H1 (cell line): Measurements from ENCODE around the gene OR4D11. TPM values are rescaled to one million over a fixed set of nuclear protein-coding genes. Genes with fewer than 3 reads are reported as not detected.
"Not testable (repeated sequence)": the region's sequence is repeated elsewhere in the genome, so short reads cannot be mapped to it uniquely, and the experiment has no call there.

Experiments used
- CTCF ChIA-PET: fragments of 300-600 bp; sonication (Branson Sonifier 250); formaldehyde crosslinking; loops from one replicate; lab custom pipeline; 2021; ENCODE audit not compliant: partially characterized antibody; lab: Charles Lee
- POLR2A ChIA-PET: fragments of 300-600 bp; sonication (Branson Sonifier 250); formaldehyde crosslinking; loops from one replicate; lab custom pipeline; 2021; ENCODE audit warnings: inconsistent platforms; ENCODE audit not compliant: partially characterized antibody; lab: Charles Lee
- DNase-seq, 2 experiments: peaks; one replicate each; pipeline versions ENCODE4 v3.0.0 to v3.0.0-alpha.2; 2010 to 2022; ENCODE audit warnings: low spot score in 2 of 2, low read depth in 1 of 2, mixed read lengths in 1 of 2
- FAIRE-seq: peaks from 2 replicates; lab custom pipeline; 2011; peaks lifted over from hg19 to GRCh38; lab: Jason Lieb, UNC
- H2AFZ ChIP-seq: 2 replicates; pipeline ENCODE4 v1.8.1; 2012; ENCODE audit warnings: low read length, inconsistent platforms
- H2AK5ac ChIP-seq: 2 replicates; pipeline ENCODE4 v1.6.1; 2013; ENCODE audit warnings: low read depth, low read length
- H2BK120ac ChIP-seq: replicated peaks from 2 replicates; pipeline ENCODE3; 2013; ENCODE audit warnings: low read depth, low read length, inconsistent platforms
- H2BK12ac ChIP-seq: 2 replicates; pipeline ENCODE4 v1.6.1; 2013; ENCODE audit warnings: low read depth, low read length
- H2BK15ac ChIP-seq: 2 replicates; pipeline ENCODE4 v1.6.1; 2013; ENCODE audit warnings: low read length
- H2BK20ac ChIP-seq: 2 replicates; pipeline ENCODE4 v1.6.1; 2013; ENCODE audit warnings: low read length
- H2BK5ac ChIP-seq: 2 replicates; pipeline ENCODE4 v1.6.1; 2013; ENCODE audit warnings: low read depth, low read length
- H3K14ac ChIP-seq: 2 replicates; pipeline ENCODE4 v1.6.1; 2013; ENCODE audit warnings: inconsistent platforms; ENCODE audit not compliant: insufficient read length
- H3K18ac ChIP-seq: 2 replicates; pipeline ENCODE4 v1.6.1; 2013; ENCODE audit warnings: low read length; ENCODE audit errors: extremely low read depth
- H3K23ac ChIP-seq: 2 replicates; pipeline ENCODE4 v1.6.1; 2013; ENCODE audit warnings: inconsistent platforms; ENCODE audit not compliant: insufficient read length
- H3K23me2 ChIP-seq: 2 replicates; pipeline ENCODE4 v1.6.1; 2013; ENCODE audit warnings: low read depth, low read length
- H3K27ac ChIP-seq: 2 replicates; pipeline ENCODE4 v1.6.1; 2011; ENCODE audit warnings: low read depth, low read length, inconsistent platforms
- H3K27me3 ChIP-seq, 4 experiments: replicated peaks in 1 of 4; 1 replicate in 1 of 4; 2 replicates in 3 of 4; pipeline versions ENCODE4 v1.6.1 to v1.8.1; 2011 to 2013; ENCODE audit warnings: low read length in 3 of 4, mild to moderate bottlenecking in 3 of 4, inconsistent platforms in 2 of 4, mixed read lengths in 2 of 4, moderate library complexity in 1 of 4; ENCODE audit not compliant: control insufficient read depth in 3 of 4, insufficient read depth in 3 of 4; ENCODE audit errors: extremely low read depth in 1 of 4
- H3K36me3 ChIP-seq, 4 experiments: 2 replicates each; pipeline versions ENCODE4 v1.6.1 to v1.8.1; 2011 to 2013; ENCODE audit warnings: mild to moderate bottlenecking in 4 of 4, low read length in 3 of 4, moderate library complexity in 2 of 4, control low read depth in 1 of 4, inconsistent platforms in 1 of 4; ENCODE audit not compliant: insufficient read depth in 4 of 4, control insufficient read depth in 2 of 4
- H3K4ac ChIP-seq: replicated peaks from 2 replicates; pipeline ENCODE3; 2013; ENCODE audit warnings: low read length, low read depth, mixed read lengths, inconsistent platforms; ENCODE audit not compliant: insufficient read length
- H3K4me1 ChIP-seq, 4 experiments: replicated peaks in 1 of 4; 1 replicate in 1 of 4; 2 replicates in 3 of 4; pipeline versions ENCODE4 v1.6.1 to v1.8.1; 2011 to 2013; ENCODE audit warnings: low read length in 3 of 4, inconsistent platforms in 2 of 4, mixed read lengths in 1 of 4; ENCODE audit not compliant: insufficient read depth in 4 of 4, control insufficient read depth in 3 of 4
- H3K4me2 ChIP-seq, 2 experiments: 2 replicates each; pipeline versions ENCODE4 v1.6.1 to v1.8.1; 2011 to 2013; ENCODE audit warnings: low read depth in 2 of 2, low read length in 2 of 2, control low read depth in 1 of 2, inconsistent platforms in 1 of 2, mild to moderate bottlenecking in 1 of 2; ENCODE audit not compliant: insufficient read depth in 1 of 2
- H3K4me3 ChIP-seq, 4 experiments: fragments of 200-600, 300-600 bp in 1 of 4; sonication (generic), shearing (Covaris generic), sonication (Bioruptor Twin) in 1 of 4; 2 replicates each; pipeline versions ENCODE4 v1.5.1 to v1.8.1; 2011 to 2016; ENCODE audit warnings: low read length in 4 of 4, low read depth in 3 of 4, control low read depth in 2 of 4, inconsistent platforms in 2 of 4, mild to moderate bottlenecking in 2 of 4, mixed read lengths in 1 of 4, moderate library complexity in 1 of 4; ENCODE audit not compliant: insufficient read depth in 2 of 4; ENCODE audit errors: extremely low read depth in 1 of 4
- H3K56ac ChIP-seq: replicated peaks from 2 replicates; pipeline ENCODE3; 2013; ENCODE audit warnings: low read depth, mild to moderate bottlenecking, mixed read lengths, low read length, inconsistent platforms; ENCODE audit not compliant: insufficient read length
- H3K79me1 ChIP-seq: 2 replicates; pipeline ENCODE4 v1.6.1; 2013; ENCODE audit warnings: low read depth, low read length, control low read depth
- H3K79me2 ChIP-seq, 2 experiments: 2 replicates each; pipeline versions ENCODE4 v1.6.1 to v1.8.1; 2012 to 2013; ENCODE audit warnings: low read length in 2 of 2, mild to moderate bottlenecking in 2 of 2, inconsistent platforms in 1 of 2; ENCODE audit not compliant: insufficient read depth in 2 of 2, control insufficient read depth in 1 of 2
- H3K9ac ChIP-seq, 4 experiments: replicated peaks in 1 of 4; 1 replicate in 1 of 4; 2 replicates in 3 of 4; pipeline versions ENCODE4 v1.6.1 to v1.8.1; 2011 to 2013; ENCODE audit warnings: low read depth in 3 of 4, low read length in 3 of 4, control low read depth in 2 of 4, mild to moderate bottlenecking in 2 of 4, moderate library complexity in 2 of 4, inconsistent platforms in 1 of 4; ENCODE audit errors: extremely low read depth in 1 of 4
- H3K9me3 ChIP-seq, 2 experiments: 2 replicates each; pipeline versions ENCODE4 v1.6.1 to v1.8.1; 2012 to 2013; ENCODE audit warnings: mild to moderate bottlenecking in 2 of 2, moderate library complexity in 2 of 2, control low read depth in 1 of 2, inconsistent platforms in 1 of 2, low read depth in 1 of 2, low read length in 1 of 2, mixed read lengths in 1 of 2; ENCODE audit not compliant: insufficient read depth in 2 of 2
- H4K20me1 ChIP-seq, 2 experiments: replicated peaks in 1 of 2; 2 replicates each; pipeline versions ENCODE3 to v1.8.1; 2011 to 2013; ENCODE audit warnings: inconsistent platforms in 2 of 2, low read length in 2 of 2, mild to moderate bottlenecking in 1 of 2; ENCODE audit not compliant: insufficient read depth in 2 of 2, control insufficient read depth in 1 of 2
- H4K5ac ChIP-seq: 2 replicates; pipeline ENCODE4 v1.6.1; 2013; ENCODE audit warnings: low read length, low read depth, mixed read lengths, inconsistent platforms; ENCODE audit not compliant: insufficient read length
- H4K8ac ChIP-seq: 2 replicates; pipeline ENCODE4 v1.8.0; 2013; ENCODE audit warnings: mild to moderate bottlenecking, moderate library complexity, low read length, inconsistent platforms; ENCODE audit not compliant: insufficient read depth; ENCODE audit errors: extremely low read depth
- H4K91ac ChIP-seq: replicated peaks from 2 replicates; pipeline ENCODE3; 2013; ENCODE audit warnings: low read length, mixed read lengths, inconsistent platforms; ENCODE audit not compliant: insufficient read length
- E2F6 ChIP-seq: IDR thresholded peaks from 2 replicates; pipeline ENCODE4 v1.6.1; 2012; ENCODE audit warnings: inconsistent platforms
- GABPA ChIP-seq: IDR thresholded peaks from 2 replicates; pipeline ENCODE4 v1.6.1; 2011; ENCODE audit warnings: mild to moderate bottlenecking, low read length, moderate library complexity, borderline replicate concordance; ENCODE audit not compliant: insufficient read depth
- RNF2 ChIP-seq: fragments of 200-900, 300-1000 bp; sonication (generic); IDR thresholded peaks from 2 replicates; pipeline ENCODE4 v1.7.1; 2016; ENCODE audit warnings: borderline replicate concordance, low read depth, mild to moderate bottlenecking, antibody characterized with exemption, low read length; ENCODE audit not compliant: poor library complexity, severe bottlenecking; ENCODE audit errors: missing control alignments
- SIN3A ChIP-seq, 2 experiments: IDR thresholded peaks in 1 of 2; conservative IDR thresholded peaks in 1 of 2; 2 replicates each; pipeline ENCODE4 v1.6.1; 2011 to 2012; ENCODE audit warnings: low read length in 2 of 2, improper control_type of control experiment in 1 of 2, low read depth in 1 of 2, mild to moderate bottlenecking in 1 of 2
- SIRT6 ChIP-seq: IDR thresholded peaks from one replicate; pipeline ENCODE4 v1.7.1; 2012; ENCODE audit warnings: low read length, inconsistent platforms
- SUZ12 ChIP-seq: fragments of 200-600 bp; sonication (generic); IDR thresholded peaks from 2 replicates; pipeline ENCODE4 v1.6.1; 2012; ENCODE audit warnings: mild to moderate bottlenecking, inconsistent platforms, low read length, moderate library complexity, mixed read lengths
- USF2 ChIP-seq: IDR thresholded peaks from 2 replicates; pipeline ENCODE4 v1.6.1; 2011; ENCODE audit warnings: low read length, improper control_type of control experiment
- WGBS, 2 experiments: shearing (Covaris generic) in 1 of 2; methylation state at CpG; one replicate each; pipeline versions ENCODE4 v1.1.6 to v1.1.7; 2013 to 2015; ENCODE audit warnings: low lambda C conversion rate in 2 of 2, mixed read lengths in 2 of 2, inconsistent platforms in 1 of 2, low coverage in 1 of 2, missing lambda C conversion rate in 1 of 2; ENCODE audit not compliant: insufficient replicate concordance in 2 of 2, insufficient coverage in 1 of 2, insufficient read length in 1 of 2; ENCODE audit errors: extremely low coverage in 1 of 2, missing lambda C conversion rate in 1 of 2; 5-methylcytosine and 5-hydroxymethylcytosine counted together
- polyA plus RNA-seq, 7 experiments: library from polyadenylated mRNA; depleted of rRNA in 3 of 7; stranded (reverse) in 5 of 7; unstranded in 2 of 7; fragments of >200 nt in 5 of 7; fragments of 200-250 nt in 2 of 7; gene quantifications; 1 replicate in 5 of 7; 2 replicates in 1 of 7; 4 replicates in 1 of 7; pipeline versions ENCODE4 v1.2.1 to v1.2.3, GENCODE V29; 2011 to 2013; ENCODE audit warnings: missing spikeins in 2 of 7, mixed read lengths in 2 of 7
- total RNA-seq: library from RNA; stranded (reverse); fragmentation: NEBNext Ultra II Directional; extraction: Animal tissue kit (Norgen Biotek cat#: 25700); gene quantifications from 2 replicates; pipeline ENCODE4 v1.2.1, GENCODE V29; 2021

OR4D11 gene
- total and polyA plus RNA-seq, 2 of the 8 experiments (the other 6 are each of a cell fraction or from before 2014, with no cell fraction given), result not detected

GRCh38 chr11:59542142-59542810 is 38.9 kb downstream of the OR4D11 start (continued):
- TF ChIP-seq GABPA, result no peak
- no peak for TF ChIP-seq RNF2
- TF ChIP-seq SUZ12, result no peak
- TF ChIP-seq SIN3A (conservative IDR thresholded peaks at IDR 0.05 in 1 of 2, IDR thresholded peaks at IDR 0.05 in 1 of 2; ENCODE audit: low read depth in 1 of 2, low read length in 2 of 2), result no peak
- no peak for TF ChIP-seq SIRT6
- TF ChIP-seq USF2, result no peak
- TF ChIP-seq E2F6, result no peak

GRCh38 chr11:59543713-59544112 is 40.3 kb downstream of the OR4D11 start:
- H3K79me2 ChIP-seq, H2AK5ac ChIP-seq, H3K4me1 ChIP-seq, H2BK15ac ChIP-seq, H4K91ac ChIP-seq, H3K9ac ChIP-seq, H3K4ac ChIP-seq, H3K27me3 ChIP-seq, CTCF ChIA-PET, FAIRE-seq, H3K4me3 ChIP-seq, H3K36me3 ChIP-seq, DNase-seq, H3K27ac ChIP-seq, H4K8ac ChIP-seq, H3K18ac ChIP-seq, H3K79me1 ChIP-seq, H3K23ac ChIP-seq, H2BK12ac ChIP-seq, H3K56ac ChIP-seq, H3K9me3 ChIP-seq, H2BK5ac ChIP-seq, H4K5ac ChIP-seq, POLR2A ChIA-PET, H3K23me2 ChIP-seq, H2AFZ ChIP-seq, H2BK20ac ChIP-seq, H2BK120ac ChIP-seq, H4K20me1 ChIP-seq, H3K14ac ChIP-seq, H3K4me2 ChIP-seq: not testable (repeated sequence)
- 88% methylated on average over 3 of the region's 3 CpGs; no CpG with 5 or more reads in 1 of the 2 experiments for WGBS, 2 experiments
